Activated gamma-delta T cell treated with anti-CD3 and anti-CD28 coated beads, Interleukin-2, amount 50 U/mL, for 16 hours (primary cell): Measurements from ENCODE around the gene KCNF1.

Experiments
- DNase-seq: peaks from one replicate; pipeline ENCODE4 v3.0.0-alpha.2; 2020; ENCODE audit warnings: low read depth

KCNF1 gene

DNA sequence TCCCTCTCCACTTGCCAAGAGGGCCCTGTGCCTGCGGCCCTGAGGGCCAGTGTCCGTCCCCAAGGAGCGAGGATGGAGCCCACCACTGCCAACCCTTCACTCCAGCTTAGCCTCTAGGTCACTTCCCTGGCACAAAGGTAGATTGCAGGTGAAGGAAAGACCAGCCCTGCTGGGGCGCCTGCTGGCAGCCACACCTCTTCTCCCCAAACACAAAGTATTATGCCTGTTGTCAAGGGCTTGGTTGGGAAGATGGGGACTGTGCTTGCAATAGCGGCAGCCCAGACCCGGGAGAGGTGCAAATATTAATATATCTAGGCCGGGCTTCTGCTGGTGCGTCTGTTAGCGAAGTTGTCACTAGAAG, 7.7 kb downstream of the KCNF1 start:
- DNase-seq = no peak

GRCh38 chr2:10919771-10920621, 8.3 kb downstream of the KCNF1 start:
- no peak for DNase-seq

DNA sequence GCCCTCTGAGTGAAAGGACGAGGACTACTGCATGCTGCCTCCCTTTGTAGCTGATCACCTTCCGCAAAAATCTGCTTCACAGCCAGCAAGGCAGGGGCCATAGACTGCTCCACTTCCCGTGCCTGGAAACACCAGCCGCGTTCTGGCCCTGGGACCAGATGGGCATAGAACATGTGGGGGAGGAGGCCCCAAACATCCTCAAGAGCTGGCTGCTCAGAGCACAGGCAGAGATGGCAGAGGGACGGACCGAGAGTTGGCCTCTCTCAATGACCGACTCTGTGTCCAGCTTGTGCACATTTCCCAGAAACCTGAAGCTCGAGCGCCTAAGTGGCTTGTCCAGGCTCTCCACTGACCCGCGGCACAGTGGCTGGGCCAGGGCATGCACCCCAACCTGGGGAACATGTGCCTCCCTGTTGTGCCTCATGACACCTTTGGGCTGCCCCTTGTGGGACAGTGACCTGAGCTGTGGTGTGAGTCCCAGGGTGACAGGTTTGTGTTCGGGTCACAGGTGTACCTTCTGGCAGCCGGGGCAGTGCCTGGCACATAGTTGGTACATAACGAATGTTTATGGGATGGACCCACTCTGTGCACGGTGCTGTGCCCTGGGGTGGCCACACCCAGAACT, 9.1 kb downstream of the KCNF1 start:
- DNase-seq = no peak

DNA sequence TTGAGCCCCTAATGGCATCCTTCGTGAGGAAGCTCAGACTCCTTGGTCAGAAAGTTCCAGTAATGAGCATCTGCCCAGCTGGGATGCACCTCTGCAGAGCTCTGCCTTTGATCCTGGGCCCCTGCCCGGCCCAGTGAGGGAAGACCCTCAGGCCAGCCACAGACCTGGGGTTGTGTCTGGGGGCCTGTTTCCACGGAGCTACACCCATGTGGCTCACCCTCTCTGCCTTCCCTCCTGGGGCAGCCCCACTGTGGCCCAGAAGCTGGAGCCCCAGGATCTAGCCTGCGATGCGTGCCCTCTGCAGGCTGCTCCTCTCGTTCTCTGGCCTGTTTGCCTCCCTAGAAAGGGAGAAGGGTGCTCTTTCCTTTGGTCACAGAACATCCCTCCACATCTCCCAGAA, 9.8 kb downstream of the KCNF1 start:
- no peak for DNase-seq

GRCh38 chr2:10922307-10923007, 10.7 kb downstream of the KCNF1 start:
- DNase-seq = no peak

DNA sequence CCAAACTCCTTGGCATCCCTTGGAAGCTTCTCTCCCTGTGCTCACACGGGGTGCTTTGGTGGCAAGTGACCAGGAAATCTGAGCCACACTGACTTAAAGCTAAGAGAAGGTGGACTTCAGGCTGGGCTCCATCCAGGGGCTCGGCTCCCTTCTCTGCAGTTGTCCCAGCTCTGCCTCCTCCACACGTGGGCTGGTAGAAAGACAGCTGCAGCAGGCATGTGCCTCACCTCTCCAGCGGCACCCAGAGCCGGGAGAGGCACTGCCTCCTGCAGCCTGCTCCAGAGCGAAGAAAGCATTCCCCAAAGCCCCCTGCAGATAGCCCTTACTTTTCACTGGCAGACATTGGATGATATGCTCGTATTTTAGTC, 11.3 kb downstream of the KCNF1 start:
- DNase-seq = no peak

GRCh38 chr2:10923965-10924364, 12.2 kb downstream of the KCNF1 start:
- no peak for DNase-seq

DNA sequence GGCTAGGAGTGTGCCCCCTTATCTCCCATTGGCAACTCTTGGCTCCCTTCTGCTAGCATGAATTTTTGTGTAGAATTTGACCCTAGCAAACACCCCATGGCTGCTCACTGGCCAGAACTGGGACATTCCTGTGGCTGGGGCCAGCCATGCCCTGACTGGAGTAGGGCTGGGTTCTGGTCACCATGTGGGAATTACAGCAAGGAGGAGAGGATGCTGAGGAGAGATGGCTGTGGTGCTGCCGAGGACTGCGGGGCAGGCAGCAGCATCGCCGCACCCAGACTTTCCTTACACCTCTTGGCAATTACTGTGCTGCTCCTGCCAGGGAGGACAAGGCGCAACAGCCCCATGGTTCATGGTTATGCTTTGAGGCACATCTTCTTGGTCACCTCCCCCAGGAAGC, 12.7 kb downstream of the KCNF1 start:
- DNase-seq = no peak

DNA sequence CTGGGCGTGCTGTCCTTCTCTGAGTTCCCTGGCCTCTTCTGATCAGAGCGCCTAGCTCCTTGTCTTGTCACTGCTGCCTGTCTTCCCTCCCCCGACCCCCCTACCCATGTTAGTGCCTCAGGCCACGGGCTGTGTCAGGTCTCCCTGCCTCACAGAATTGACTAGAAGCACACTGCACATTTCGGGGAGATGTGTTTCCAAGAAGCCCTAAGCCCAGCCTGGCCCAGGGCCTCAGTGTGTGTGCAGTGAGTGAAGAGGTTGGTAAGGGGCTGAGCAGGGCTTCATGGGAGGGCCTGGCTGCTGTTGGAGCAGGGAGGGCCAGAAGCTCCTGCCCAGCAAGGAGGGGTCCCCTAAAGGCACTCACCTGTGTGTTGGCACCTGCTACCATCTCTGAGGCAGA, 13.1 kb downstream of the KCNF1 start:
- DNase-seq = no peak

DNA sequence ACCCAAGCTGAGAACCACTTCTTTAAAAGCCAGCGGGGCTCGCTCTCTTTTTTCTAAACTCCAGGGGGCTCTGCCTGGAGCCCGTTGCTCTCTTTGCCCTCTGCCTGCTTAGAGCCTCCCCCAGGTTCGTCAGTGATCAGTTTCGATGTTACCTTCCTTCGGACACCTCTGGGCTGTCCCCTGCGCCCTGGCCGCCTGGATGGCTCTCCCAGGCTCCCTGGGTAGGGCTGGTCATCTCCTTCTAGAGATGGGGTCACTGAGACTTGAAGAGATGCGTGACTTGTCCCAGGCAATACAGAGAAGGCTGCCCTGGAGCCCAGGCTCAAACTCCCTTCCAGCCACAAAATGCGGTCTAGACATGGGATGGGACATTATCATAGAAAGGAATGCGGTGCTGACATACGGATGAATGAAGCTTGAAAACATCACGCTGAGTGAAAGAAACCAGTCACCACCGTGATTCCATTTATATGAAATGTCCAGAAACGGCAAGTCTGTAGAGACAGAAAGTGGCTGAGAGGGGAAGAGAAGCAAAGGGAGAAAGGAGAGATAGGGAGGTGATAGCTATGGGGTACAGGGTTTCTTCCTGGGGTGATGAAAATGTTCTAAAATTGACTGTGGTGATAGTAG, 14.6 kb downstream of the KCNF1 start:
- no peak for DNase-seq

GRCh38 chr2:10930721-10931516, 19.2 kb downstream of the KCNF1 start:
- DNase-seq = no peak

DNA sequence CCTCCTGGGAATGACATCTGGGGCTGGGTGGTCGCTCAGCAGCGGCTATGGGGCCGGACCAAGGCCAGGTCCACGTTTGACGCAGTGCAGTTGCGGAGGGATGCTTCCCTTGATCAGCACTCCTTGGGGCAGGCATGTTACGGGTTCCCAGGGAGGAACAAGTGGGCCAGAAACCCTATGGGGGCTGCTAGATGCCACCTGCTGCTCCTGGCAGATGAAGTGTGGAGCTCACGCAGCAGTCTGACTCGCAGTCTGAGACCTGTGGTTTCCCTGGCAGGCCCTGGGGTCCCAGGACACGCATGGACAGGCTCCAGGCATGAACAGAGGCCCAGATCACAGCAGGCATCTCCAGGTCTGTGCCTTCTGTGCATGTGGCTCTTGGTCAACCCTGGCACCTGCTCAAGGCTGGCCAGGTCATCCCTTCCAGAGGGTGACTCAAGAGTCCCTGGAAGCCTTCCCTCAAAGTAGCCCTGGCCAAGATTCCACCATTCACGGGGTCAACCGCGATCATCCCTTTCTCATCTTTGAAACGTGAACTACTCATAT, 20.0 kb downstream of the KCNF1 start:
- no peak for DNase-seq

- DNase-seq = no peak
Observed at GRCh38 chr2:10932345-10933151, 20.8 kb downstream of the KCNF1 start.

GRCh38 chr2:10933700-10934225, 22.0 kb downstream of the KCNF1 start:
- DNase-seq = no peak

- DNase-seq = no peak
Observed at GRCh38 chr2:10934308-10934978, 22.7 kb downstream of the KCNF1 start.

- no peak for DNase-seq
Observed at GRCh38 chr2:10934979-10935350, 23.2 kb downstream of the KCNF1 start.

DNA sequence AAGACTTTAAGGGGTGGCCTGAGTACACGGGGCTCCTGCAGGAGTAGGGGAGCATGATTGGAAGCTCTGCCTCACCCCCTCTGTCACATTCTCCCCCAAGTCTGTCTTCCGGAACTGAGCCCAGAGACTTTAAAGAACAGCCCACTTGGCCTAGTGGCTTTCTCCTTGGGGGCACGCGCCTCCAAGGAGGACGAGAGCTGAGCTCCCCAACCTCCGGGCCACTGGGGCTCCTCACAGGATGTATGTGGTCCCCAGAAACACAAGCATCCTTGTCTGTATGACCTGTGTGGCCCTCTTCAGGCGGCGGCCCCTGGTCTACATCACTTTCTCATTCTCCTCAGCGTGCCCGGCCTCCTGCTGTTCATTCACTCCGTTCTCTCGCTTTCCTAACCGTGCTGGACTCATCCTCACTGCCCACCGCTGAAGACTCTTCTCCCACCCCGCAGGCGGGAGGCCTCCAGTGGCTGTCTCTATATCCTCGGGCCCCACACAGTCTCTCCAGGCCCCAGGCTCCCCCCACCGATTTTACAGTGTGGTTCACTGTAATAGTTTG, 23.7 kb downstream of the KCNF1 start:
- DNase-seq = no peak

DNA sequence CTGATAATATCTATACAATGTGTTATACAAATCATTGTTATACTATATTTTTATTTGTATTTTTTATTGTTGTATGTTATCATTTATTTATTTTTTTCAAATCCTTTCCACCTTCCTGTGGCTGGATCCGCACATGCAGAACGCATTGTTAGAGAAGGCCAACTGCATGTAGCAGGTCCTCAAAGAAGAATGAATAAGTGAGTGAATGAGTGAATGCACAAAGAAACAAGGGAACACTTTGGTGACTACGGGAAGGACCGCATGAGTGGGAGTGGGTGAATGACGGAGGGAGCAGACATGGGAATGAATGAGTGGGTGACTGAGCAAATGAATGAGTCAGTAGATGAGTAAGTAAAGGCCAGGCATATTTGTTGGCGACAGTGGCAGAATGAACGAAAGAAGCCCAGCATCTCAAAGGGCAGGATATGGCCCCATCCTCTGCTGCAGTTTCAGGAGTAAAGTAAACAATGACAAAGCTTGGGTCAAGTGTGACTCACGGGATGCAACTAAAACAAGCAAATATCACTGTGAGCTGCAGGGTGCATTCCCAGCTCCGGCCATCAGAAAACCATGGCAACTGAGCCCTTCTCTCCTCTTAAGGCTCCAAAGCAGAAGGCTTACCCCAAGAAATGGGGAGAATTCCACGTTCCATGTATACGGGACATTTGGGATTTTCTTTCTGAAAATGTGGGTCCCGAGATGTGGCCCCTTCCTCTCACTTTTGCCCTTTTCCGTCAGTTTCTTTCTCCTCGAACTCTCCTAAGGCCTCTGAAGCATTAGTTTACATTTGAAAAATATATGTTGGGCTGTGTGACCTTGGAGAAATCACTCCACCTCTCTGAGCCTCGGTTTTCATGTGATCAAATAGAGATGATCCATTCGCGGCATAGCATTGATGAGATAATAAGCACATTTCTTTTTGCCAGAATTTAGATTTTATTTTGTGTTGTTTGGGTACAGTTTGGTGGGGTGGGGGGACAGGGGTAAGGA, 24.5 kb downstream of the KCNF1 start:
- no peak for DNase-seq
